ENCODE data around the gene POLR3B.

The POLR3B gene

GRCh38 chr12:106412563-106412962 lies 55.0 kb downstream of the POLR3B start:
- no peak for DNase-seq (ENCODE audit: low read depth in 2 of 2)

DNA sequence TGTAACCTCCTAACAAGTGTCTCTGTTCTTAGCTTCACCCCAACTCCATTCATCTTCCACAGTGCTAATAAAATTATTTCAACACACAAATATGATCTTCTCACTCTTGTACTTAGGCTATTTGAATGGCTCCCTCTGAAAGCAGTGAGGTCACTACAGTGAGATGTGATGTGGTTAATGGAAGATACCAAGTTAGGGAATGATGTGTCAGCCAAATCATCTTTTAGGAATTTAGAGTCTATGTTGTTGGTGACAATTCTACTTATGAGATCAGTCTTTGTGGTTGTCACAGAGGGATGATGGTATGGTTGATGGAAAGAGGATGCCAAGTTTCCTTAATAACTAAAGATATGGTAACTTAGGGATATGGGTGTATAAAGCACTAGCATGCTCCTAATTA lies 57.6 kb downstream of the POLR3B start:
- no peak for DNase-seq (ENCODE audit: low read depth in 2 of 2)

GRCh38 chr12:106416273-106416672 lies 58.7 kb downstream of the POLR3B start:
- no peak for DNase-seq (ENCODE audit: low read depth in 2 of 2)

DNA sequence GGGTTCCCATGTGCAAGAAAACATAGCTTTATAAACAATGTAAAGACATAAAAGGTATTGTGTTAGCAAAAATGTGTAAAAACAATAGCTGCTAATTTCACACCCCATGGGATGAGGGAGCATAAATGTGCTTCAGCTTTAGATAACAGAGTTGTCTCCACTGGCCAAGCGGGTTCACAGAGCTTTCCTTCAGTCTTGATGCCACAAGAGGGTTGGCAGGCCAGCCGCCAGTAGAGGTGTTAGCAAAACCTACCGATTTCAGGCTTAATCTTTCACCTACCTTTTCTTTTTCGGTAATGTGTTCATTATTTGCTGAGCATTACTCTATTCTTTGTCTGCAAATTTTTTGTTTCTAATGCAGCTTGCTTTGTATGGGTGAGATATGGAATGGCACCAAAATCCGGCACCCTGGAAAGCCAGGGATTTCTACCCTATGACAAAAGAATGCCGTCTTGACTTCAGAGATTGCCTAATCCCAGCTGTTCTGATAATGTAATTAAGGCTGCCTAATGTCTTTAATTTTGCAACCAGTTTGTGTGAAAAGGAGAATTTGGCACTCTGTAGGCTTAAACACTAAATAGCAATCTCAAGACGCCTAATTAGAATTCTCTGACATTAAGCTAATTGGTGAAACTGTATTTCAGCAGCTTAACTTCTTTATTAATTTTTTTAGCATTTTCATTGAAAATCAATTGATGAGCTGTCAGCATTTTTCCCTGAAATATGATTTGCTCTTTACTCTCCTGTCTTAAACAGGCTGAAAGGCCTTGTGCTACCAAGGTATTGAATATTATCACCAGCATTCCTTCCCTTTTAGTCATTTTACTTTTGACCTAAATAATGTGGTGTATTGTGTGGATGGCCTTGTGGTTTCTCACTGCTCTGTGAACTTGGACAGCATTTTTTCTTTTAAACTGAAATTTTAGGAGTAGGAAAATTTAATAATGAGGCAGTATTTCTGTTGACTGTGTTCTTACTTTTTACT lies 60.7 kb downstream of the POLR3B start:
- no peak for DNase-seq (ENCODE audit: low read depth in 2 of 2)

DNA sequence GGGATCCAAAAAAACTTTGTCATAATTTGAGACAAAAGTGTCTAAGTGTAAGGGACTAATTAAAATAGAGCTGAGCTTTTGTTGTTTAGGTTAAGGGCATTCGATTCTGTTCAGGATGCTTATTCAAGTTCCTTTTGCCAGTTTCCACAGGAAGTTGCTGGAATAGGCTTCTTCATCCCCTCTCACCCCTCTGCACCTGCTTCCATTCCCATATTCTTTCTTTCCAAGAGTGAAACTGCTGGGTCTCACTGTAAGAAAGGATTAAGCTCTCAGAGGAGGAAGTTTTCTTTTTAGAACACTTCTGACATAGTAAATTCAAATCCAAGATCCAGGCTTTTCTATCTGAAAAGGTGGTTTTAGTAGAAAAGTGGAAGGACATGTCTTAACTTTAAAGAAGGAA lies 61.4 kb downstream of the POLR3B start:
- DNase-seq (ENCODE audit: low read depth in 2 of 2): no peak

DNA sequence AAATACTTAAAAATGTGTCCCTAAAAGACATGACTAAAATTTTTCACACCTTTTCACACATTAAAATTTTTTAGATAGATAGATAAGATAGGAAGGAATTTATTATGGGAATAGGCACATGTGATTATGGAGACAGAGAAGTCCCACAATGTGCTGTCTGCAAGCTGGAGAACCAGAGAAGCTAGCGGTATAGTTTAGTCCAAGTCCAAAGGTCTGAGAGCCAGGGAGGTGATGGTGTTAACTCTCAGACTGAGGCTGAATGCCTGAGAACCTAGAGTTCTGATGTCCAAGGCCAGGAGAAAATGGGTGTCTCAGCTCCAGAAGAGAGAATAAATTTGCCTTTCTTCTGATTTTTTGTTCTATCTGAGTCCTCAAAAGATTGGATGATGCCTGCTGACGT lies 65.7 kb downstream of the POLR3B start:
- DNase-seq (ENCODE audit: low read depth in 2 of 2): no peak

DNA sequence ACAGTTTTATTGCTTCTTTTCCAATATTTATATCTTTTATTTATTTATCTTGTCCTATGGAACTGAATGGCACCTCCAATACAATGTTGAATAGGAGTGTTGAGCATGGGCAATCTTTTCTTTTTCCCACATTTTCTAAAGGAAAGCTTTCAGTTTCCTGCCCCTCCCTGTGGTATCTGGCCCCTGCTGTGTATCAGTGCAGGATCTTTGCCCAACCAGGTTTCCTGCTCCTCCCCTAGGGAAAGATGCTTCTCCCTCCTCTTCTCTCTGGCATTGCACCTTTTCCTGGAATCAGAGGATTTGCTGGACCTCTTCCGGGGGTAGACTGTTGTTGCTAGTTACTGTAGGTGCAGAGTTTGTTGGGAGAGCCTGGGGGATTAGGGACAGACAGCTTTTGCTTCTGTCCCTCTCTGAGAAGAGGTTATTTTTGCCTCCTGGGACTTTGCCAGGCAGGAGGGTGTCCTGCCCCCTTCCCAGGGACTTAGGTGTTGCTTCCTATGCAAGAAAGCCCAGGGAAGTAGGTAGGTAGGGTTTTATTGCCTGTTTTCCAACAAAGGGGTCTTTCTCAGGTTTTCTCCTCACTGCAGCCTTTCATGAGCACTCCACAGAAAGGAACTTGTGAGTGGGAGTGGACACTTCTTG lies 67.6 kb downstream of the POLR3B start:
- no peak for DNase-seq (ENCODE audit: low read depth in 2 of 2)

- DNase-seq (ENCODE audit: low read depth in 2 of 2): no peak
Observed at GRCh38 chr12:106427917-106428316, 70.4 kb downstream of the POLR3B start.

GRCh38 chr12:106428384-106428783 lies 70.8 kb downstream of the POLR3B start:
- no peak for DNase-seq (ENCODE audit: low read depth in 2 of 2)

GRCh38 chr12:106429043-106429552 lies 71.5 kb downstream of the POLR3B start:
- no peak for DNase-seq (ENCODE audit: low read depth in 2 of 2)

- no peak for DNase-seq (ENCODE audit: low read depth in 2 of 2)
Observed at GRCh38 chr12:106429636-106430035, 72.1 kb downstream of the POLR3B start.

DNA sequence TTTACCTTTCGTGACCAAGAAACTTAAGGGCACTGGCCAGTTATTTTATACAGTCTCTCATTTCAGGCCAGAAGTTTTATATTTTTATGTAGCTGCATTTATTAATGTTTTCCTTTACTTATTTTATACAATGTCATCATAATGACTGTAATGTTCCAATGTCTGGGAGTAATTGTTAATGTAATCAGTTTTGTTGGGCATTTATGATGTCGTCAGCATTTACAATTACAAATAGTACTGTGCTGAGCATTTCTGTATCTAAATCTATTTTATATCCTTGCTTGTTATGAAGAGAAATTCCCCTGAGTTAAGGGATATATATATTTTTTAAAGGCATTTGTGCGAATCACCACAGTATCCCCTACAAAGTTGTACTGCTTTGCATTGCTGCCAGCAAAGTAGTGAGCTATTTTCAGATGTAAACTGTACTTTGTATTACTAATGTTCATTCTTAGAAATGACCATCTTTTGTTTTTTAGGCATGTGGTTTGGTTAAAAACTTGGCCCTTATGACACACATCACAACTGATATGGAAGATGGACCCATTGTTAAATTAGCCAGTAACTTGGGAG lies 74.4 kb downstream of the POLR3B start:
- no peak for DNase-seq (ENCODE audit: low read depth in 2 of 2)

GRCh38 chr12:106433055-106433454 lies 75.5 kb downstream of the POLR3B start:
- DNase-seq (ENCODE audit: low read depth in 2 of 2): no peak

DNA sequence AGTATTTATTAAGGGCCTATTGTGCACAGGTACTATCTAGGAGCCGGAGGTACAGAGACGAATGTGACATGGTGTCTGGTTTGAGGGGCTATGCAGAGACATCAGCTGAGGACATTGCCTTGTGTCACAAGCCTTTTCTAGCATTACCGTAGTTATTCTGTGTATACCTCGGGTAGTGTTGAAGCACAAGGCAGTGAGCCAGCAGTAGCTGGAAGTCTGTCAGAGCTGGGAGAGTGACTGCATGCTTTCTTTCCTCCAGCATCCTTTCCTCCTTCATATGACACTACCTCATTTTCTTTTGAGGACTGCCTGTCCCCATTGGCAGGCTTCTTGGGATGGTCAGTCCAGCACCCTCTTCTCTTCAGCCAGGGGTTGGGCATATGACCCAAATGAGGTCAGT lies 77.0 kb downstream of the POLR3B start:
- DNase-seq (ENCODE audit: low read depth in 2 of 2): no peak

DNA sequence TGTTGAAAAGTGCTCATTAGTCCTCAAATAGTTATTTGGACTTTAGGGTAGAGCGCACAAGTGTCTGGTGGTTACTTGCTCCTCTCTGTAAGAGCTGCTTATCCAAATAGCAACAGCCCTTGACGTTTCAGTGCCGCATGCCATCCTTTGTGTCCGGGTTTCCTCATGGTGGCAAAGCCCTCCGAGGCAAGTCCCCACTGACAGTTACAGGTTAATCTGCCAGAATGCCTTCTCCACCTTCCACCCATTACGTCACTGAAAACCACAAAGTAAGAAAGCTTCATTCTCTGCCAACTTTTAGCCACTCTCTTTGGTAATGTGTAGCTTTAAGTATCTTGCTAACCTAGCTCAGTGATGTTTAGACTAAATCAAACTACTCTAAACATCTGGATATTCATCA lies 78.6 kb downstream of the POLR3B start:
- no peak for DNase-seq (ENCODE audit: low read depth in 2 of 2)

- DNase-seq (ENCODE audit: low read depth in 2 of 2): no peak
Observed at GRCh38 chr12:106442575-106442974, 85.0 kb downstream of the POLR3B start.

GRCh38 chr12:106445053-106445452 lies 87.5 kb downstream of the POLR3B start:
- no peak for DNase-seq (ENCODE audit: low read depth in 2 of 2)

DNA sequence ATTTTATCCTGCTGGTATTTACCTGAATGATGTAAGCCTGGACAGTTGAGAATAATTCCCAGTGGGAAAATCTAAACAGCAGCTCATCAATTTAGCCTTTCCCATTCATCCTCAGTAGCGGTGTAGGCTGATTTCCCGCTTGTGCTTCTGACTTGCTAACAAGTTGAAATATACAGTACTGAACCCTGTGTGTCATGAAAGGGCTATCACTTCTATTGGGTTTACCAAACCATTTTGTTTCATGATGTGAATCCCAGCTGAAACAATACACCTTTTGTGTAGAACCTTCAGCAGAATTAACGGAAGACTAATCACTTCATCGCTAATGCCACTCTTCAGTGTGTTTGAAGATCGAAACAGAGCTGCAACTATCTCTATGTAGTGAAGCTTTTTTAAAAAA lies 88.4 kb downstream of the POLR3B start:
- no peak for DNase-seq (ENCODE audit: low read depth in 2 of 2)

DNA sequence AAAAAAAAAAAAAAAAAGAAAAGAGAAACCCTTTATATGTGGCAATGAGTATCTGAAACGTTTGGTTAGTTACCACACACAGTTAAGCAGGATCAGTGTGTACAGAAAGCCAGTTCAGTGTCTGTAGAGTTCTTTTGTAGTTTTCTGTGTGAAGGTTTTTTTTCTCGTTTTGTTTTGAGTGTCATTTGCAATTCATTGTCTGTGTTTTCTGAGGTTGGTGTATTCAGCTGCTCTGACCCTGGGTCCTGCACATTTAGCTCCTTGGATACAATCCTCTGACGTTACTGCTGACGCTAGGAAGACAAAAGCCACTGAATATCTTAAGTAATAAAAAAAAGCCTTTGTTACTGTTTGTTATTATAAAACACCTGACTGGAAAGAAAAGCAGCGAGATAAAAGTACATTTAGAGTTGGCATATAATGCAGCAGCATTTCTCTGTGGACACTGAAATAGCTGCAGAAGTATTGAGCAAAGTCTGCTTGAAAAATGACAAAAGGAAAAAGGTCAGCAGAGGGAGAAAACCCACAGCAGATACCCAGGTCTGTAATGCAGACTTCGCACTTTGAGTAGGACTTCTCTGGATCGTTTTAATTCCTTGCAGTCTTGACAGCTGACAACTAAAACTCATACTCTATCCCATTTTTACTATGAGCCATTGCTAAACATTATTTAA lies 89.0 kb downstream of the POLR3B start:
- DNase-seq (ENCODE audit: low read depth in 2 of 2): no peak

- no peak for DNase-seq (ENCODE audit: low read depth in 2 of 2)
Observed at GRCh38 chr12:106452309-106452708, 94.8 kb downstream of the POLR3B start.

DNA sequence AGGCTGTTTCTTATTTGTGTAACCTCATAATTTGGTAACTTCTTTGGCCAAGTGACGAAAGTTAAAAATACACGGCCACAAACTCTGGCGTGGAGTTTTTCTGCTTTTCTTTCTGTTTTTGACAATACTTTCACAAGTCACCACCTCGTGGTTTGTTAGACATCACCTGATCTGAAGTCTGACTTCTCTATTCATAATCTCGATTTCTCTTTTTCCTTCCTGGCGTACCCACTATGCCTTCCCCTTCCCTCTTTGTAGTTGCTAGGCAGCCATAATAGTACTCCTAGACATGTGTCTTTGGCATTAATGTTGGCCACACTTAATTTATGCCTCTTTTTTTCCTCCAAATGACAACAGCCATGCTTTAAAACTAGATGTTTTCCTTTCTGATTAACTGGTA lies 97.6 kb downstream of the POLR3B start:
- DNase-seq (ENCODE audit: low read depth in 2 of 2): no peak

DNA sequence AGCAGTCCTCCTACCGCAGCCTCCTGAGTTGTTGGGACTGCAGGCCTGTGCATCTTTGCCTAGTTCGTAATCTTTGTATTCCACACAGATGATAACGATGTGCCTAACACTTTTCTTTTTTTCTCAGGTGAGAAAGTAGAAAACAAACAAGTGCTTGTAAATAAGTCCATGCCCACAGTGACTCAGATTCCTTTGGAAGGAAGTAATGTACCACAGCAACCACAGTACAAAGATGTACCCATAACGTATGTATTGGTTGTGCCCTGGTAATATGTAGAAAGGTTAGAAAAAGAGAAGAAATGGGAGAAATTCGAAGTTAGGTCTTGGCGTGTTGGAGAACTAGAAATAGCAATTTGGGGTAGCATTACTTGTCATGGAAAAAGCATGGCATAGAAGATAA lies 101.6 kb downstream of the POLR3B start:
- DNase-seq (ENCODE audit: low read depth in 2 of 2): no peak
